Progenitor cell of endocrine pancreas (in vitro differentiated cells): ENCODE measurements around the gene WDR90. TPM values are rescaled to one million over a fixed set of nuclear protein-coding genes. Genes with fewer than 3 reads are reported as not detected.
A peak's percentile ranks its signal among the peaks of the same experiment; 100 is the strongest.

Experiments used
- DNase-seq: peaks from one replicate; pipeline ENCODE4 v3.0.0; 2021; ENCODE audit warnings: low spot score; ENCODE audit not compliant: unreplicated experiment
- H3K27ac Mint-ChIP-seq: 2 replicates; pipeline ENCODE4 v1.8.0; 2021; ENCODE audit warnings: mild to moderate bottlenecking, moderate library complexity, mixed read lengths
- H3K27me3 Mint-ChIP-seq: 2 replicates; pipeline ENCODE4 v1.8.0; 2021; ENCODE audit warnings: mixed read lengths
- H3K36me3 Mint-ChIP-seq: 2 replicates; pipeline ENCODE4 v1.8.0; 2022; ENCODE audit warnings: mixed read lengths; ENCODE audit not compliant: insufficient read depth
- H3K4me1 Mint-ChIP-seq: 2 replicates; pipeline ENCODE4 v1.8.0; 2021; ENCODE audit warnings: low read depth, mixed read lengths
- H3K4me3 Mint-ChIP-seq: 2 replicates; pipeline ENCODE4 v1.8.0; 2021; ENCODE audit warnings: low read depth, mild to moderate bottlenecking, moderate library complexity, mixed read lengths
- H3K9me3 Mint-ChIP-seq: 2 replicates; pipeline ENCODE4 v1.8.0; 2021; ENCODE audit warnings: low read depth, mixed read lengths
- CTCF ChIP-seq: fragments of 200-600 bp; sonication (generic); IDR thresholded peaks from one replicate; pipeline ENCODE4 v1.5.0; 2021; ENCODE audit warnings: antibody characterized with exemption, mild to moderate bottlenecking; ENCODE audit not compliant: unreplicated experiment
- total RNA-seq: library from RNA; stranded (reverse); gene quantifications from 2 replicates; pipeline ENCODE4 v1.2.1, GENCODE V29; 2021

WDR90 gene
- total RNA-seq, 1 donor from 2014 or later = 109 TPM

DNA sequence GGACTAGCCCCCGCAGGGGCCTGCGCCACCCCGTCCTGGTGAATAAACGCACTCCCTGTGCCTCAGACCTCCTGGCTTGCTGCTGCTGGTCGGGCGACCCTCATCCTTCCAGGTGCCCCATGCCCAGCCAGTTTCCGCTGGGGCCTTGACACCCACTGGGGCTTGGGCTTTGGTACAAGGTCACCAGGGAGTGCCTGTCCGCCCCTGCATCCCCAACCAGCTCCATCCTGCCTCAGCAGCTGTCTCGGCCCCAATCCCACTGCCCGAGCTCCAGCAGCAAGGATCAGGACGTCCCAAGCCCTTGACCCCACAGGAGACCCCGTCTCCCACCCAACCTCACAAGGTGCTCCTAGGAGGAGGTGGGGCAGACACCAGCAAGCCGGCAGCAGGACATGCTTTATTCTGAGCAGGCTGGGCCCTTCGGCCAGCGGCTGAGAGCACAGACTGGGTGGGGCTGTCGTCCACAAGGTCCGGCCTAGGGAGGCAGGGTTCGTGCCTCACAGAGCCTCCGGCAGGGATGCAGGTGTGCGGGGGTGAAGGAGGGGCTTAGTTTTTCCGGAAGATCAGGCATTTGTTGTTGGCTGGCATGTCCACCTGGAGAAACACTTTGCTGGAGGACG lies 15.0 kb upstream of the WDR90 start:
- no peaks in the 10 kb centered on the region for H3K27me3 Mint-ChIP-seq
- H3K4me1 Mint-ChIP-seq = peaks cover 15% of the 10 kb centered on the region
- H3K4me3 Mint-ChIP-seq = peak overlapping the region; percentile 49
- no peak overlapping the region for H3K27ac Mint-ChIP-seq
- H3K36me3 Mint-ChIP-seq = peaks cover 2% of the 10 kb centered on the region
- DNase-seq = no peak
- TF ChIP-seq CTCF = no peak
- no peaks in the 10 kb centered on the region for H3K9me3 Mint-ChIP-seq

DNA sequence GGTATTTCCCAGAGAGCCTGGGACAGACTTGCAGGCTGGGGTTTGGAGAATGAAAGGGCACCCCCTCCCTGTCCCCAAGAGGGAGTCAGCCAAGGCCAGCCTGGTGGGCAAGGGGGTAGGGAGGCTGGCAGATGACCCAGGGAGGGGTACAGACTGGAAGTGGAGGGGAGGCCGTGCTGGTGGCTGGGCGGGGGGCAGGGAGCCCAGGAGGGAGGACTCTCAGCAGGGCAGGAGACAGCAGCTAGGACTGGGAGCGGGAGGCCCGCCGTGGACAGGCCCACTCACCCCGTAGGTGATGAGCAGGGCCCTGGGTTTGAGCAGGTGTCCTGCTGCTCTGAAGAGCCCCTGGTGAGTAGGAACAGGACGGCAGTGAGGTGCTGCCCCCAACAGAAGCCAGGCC lies 14.2 kb upstream of the WDR90 start:
- no peaks in the 10 kb centered on the region for H3K9me3 Mint-ChIP-seq
- TF ChIP-seq CTCF = no peak
- H3K4me3 Mint-ChIP-seq = peak overlapping the region; percentile 58

GRCh38 chr16:635573-636205 lies 13.5 kb upstream of the WDR90 start:
- no peaks in the 10 kb centered on the region for H3K27me3 Mint-ChIP-seq
- H3K4me3 Mint-ChIP-seq = peak overlapping the region; percentile 89
- H3K36me3 Mint-ChIP-seq = peaks cover 2% of the 10 kb centered on the region
- H3K4me1 Mint-ChIP-seq = peaks cover 10% of the 10 kb centered on the region
- no peak for TF ChIP-seq CTCF
- no peak for DNase-seq
- H3K27ac Mint-ChIP-seq = no peak overlapping the region
- H3K9me3 Mint-ChIP-seq = no peaks in the 10 kb centered on the region

More for the DNA sequence above, 14.2 kb upstream of the WDR90 start:
- no peak for DNase-seq
- H3K4me1 Mint-ChIP-seq = peaks cover 10% of the 10 kb centered on the region
- no peak overlapping the region for H3K27ac Mint-ChIP-seq
- H3K27me3 Mint-ChIP-seq = no peaks in the 10 kb centered on the region
- peaks cover 2% of the 10 kb centered on the region for H3K36me3 Mint-ChIP-seq

GRCh38 chr16:636206-637080 lies 12.7 kb upstream of the WDR90 start, which contains the start of gene METTL26:
TSS of gene METTL26 (minus strand) at chr16:636305. CDS start at chr16:636290, 15 bp downstream.
- Mint-ChIP-seq H3K9me3 (no peaks in the 10 kb centered on the region), H3K36me3 (peaks cover 2% of the 10 kb centered on the region), H3K4me1 (peaks cover 10% of the 10 kb centered on the region), H3K27ac (peak within 1 kb of the TSS; percentile 100), H3K4me3 (peak within 1 kb of the TSS; percentile 89), H3K27me3 (no peaks in the 10 kb centered on the region)
- DNase-seq = peak; percentile 87
- peak; percentile 27 for TF ChIP-seq CTCF
